Measurements from ENCODE around the gene SFXN3.

DNA sequence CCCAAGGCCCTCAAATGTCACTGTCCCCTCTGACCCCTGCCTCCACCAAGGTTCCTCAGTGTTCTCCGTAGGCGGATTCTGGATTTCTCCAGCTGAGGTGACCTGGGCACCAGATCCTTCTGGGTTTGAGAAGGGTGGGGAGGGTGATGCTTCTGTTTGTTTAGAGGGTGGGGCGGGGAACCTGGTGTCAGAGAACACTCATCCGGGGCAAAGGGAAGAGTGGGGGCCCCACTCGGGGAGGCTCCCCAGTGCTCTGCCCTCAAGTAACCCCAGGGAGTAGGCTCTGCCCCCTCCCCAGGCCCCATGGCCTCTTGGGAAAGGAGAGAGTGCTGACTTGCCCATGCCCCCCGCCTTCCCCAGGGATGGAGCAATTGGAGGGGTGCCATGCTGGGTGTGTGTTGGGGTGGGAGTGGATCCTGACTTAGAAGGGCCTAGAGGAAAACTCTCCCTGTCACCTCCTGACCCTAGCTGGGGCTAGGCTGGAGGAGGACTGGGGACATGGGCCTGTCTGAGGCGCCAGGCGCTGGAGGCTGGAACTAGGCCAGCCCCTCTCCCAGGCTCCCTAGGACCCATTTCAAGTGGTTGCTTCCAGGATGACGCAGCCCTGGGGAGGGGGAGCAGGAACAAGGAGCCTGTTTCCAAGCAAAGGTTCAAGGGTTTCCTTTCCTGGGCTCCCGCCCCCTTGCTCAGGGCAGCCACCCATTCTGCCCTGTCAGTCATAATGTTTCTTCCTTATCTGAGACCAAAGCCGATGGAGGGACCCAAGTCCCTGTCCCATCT lies 58.7 kb downstream of the SFXN3 start:
- TF ChIP-seq CTCF (conservative IDR thresholded peaks at IDR 0.05; ENCODE audit: low read depth, low read length) (no peak), EZH2 (IDR thresholded peaks at IDR 0.05; ENCODE audit: borderline replicate concordance, low read depth, low read length, poor library complexity, severe bottlenecking) (no peak)

All from A673 (cell line).